ENCODE measurements around the gene NLGN1. TPM values are rescaled to one million over a fixed set of nuclear protein-coding genes. Genes with fewer than 3 reads are reported as not detected.
"Not testable (repeated sequence)": the region's sequence is repeated elsewhere in the genome, so short reads cannot be mapped to it uniquely, and the experiment has no call there.

The NLGN1 gene
- total RNA-seq, 3 donors from 2014 or later: 4.4 to 12.3 (median 6.9) TPM

DNA sequence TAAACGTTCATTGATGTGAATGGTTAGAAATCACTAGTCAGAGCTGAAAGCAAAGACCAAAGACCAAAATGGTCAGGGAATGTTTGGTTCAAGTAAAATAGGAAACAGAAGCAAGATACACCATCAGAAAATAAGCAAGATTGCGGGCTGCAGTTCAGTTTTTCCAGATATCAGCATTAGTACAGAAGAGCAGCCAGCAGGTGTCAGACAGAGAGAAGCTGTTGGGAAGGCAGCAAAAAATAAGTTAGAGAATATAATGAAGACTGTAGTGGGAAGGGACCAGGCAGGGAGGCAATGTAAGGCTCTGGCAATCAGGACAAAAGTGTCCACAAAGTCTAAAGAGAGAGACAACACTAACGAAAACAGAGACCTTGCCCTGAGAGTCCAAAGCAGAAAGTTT, 822.2 kb downstream of the NLGN1 start:
- H3K9me3 ChIP-seq: no peaks in the 10 kb centered on the region
- no peak for DNase-seq (ENCODE audit: low spot score in 2 of 2)
- H3K36me3 ChIP-seq: no peaks in the 10 kb centered on the region
- no peak overlapping the region for H3K4me3 ChIP-seq
- H3K27me3 ChIP-seq: no peaks in the 10 kb centered on the region
- TF ChIP-seq, protein P1, sequence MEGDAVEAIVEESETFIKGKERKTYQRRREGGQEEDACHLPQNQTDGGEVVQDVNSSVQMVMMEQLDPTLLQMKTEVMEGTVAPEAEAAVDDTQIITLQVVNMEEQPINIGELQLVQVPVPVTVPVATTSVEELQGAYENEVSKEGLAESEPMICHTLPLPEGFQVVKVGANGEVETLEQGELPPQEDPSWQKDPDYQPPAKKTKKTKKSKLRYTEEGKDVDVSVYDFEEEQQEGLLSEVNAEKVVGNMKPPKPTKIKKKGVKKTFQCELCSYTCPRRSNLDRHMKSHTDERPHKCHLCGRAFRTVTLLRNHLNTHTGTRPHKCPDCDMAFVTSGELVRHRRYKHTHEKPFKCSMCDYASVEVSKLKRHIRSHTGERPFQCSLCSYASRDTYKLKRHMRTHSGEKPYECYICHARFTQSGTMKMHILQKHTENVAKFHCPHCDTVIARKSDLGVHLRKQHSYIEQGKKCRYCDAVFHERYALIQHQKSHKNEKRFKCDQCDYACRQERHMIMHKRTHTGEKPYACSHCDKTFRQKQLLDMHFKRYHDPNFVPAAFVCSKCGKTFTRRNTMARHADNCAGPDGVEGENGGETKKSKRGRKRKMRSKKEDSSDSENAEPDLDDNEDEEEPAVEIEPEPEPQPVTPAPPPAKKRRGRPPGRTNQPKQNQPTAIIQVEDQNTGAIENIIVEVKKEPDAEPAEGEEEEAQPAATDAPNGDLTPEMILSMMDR (IDR thresholded peaks at IDR 0.05): no peak
- TF ChIP-seq POLR2A (IDR thresholded peaks at IDR 0.05): no peak
- no peak for TF ChIP-seq POLR2AphosphoS5 (IDR thresholded peaks at IDR 0.05)
- intact Hi-C loops (cut with DNase I; ENCODE audit: low total_unique reads): no loop called here
- H3K27ac ChIP-seq: no peak overlapping the region
- no peaks in the 10 kb centered on the region for H3K4me1 ChIP-seq

GRCh38 chr3:174220775-174221554, 823.4 kb downstream of the NLGN1 start:
- H3K4me1 ChIP-seq: no peaks in the 10 kb centered on the region
- TF ChIP-seq POLR2AphosphoS5 (IDR thresholded peaks at IDR 0.05) (no peak), POLR2A (IDR thresholded peaks at IDR 0.05) (no peak)
- TF ChIP-seq, protein P1 (IDR thresholded peaks at IDR 0.05): no peak
- H3K27me3 ChIP-seq: no peaks in the 10 kb centered on the region
- no peaks in the 10 kb centered on the region for H3K9me3 ChIP-seq
- H3K4me3 ChIP-seq: no peak overlapping the region
- no peak for DNase-seq (ENCODE audit: low spot score in 2 of 2)
- no peaks in the 10 kb centered on the region for H3K36me3 ChIP-seq
- H3K27ac ChIP-seq: no peak overlapping the region
- intact Hi-C loops (cut with DNase I; ENCODE audit: low total_unique reads): no loop called here

GRCh38 chr3:174223042-174223441, 825.5 kb downstream of the NLGN1 start:
- intact Hi-C loops (cut with DNase I; ENCODE audit: low total_unique reads): no loop called here
- Histone ChIP-seq H3K36me3 (no peaks in the 10 kb centered on the region), H3K9me3 (no peaks in the 10 kb centered on the region), H3K27ac (no peak overlapping the region), H3K4me1 (no peaks in the 10 kb centered on the region), H3K27me3 (no peaks in the 10 kb centered on the region), H3K4me3 (no peak overlapping the region)
- TF ChIP-seq, protein P1 (IDR thresholded peaks at IDR 0.05): no peak
- TF ChIP-seq POLR2A (IDR thresholded peaks at IDR 0.05) (no peak), POLR2AphosphoS5 (IDR thresholded peaks at IDR 0.05) (no peak)
- DNase-seq (ENCODE audit: low spot score in 2 of 2): no peak

GRCh38 chr3:174223626-174224025, 826.1 kb downstream of the NLGN1 start:
- no peaks in the 10 kb centered on the region for H3K4me1 ChIP-seq
- H3K4me3 ChIP-seq: no peak overlapping the region
- no peak for DNase-seq (ENCODE audit: low spot score in 2 of 2)
- TF ChIP-seq, protein P1 (IDR thresholded peaks at IDR 0.05): no peak
- TF ChIP-seq POLR2A (IDR thresholded peaks at IDR 0.05): no peak
- no peak for TF ChIP-seq POLR2AphosphoS5 (IDR thresholded peaks at IDR 0.05)
- no peaks in the 10 kb centered on the region for H3K36me3 ChIP-seq
- H3K9me3 ChIP-seq: no peaks in the 10 kb centered on the region
- no peaks in the 10 kb centered on the region for H3K27me3 ChIP-seq
- H3K27ac ChIP-seq: no peak overlapping the region
- intact Hi-C loops (cut with DNase I; ENCODE audit: low total_unique reads): no loop called here

DNA sequence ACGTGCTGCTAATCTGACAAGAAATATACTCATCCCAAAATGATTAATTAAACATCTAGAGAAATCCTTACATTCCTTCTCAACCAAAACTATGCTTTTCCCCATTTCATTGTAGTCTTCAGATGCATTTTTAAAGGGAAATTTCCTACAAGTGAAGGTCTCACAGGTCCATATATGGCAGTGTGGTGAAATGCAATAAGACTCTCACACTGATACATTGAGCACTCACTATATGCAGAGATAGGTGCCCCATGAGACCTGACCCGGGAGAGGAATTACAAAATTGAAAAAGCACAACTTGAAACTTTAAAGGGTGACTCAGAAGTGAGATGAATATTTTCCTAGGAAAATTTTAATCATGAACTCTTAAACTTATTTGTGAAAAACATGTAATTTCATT, 832.4 kb downstream of the NLGN1 start:
- no peak for DNase-seq (ENCODE audit: low spot score in 2 of 2)
- no peaks in the 10 kb centered on the region for H3K4me1 ChIP-seq
- H3K36me3 ChIP-seq: no peaks in the 10 kb centered on the region
- no peaks in the 10 kb centered on the region for H3K27me3 ChIP-seq
- no peak overlapping the region for H3K4me3 ChIP-seq
- H3K27ac ChIP-seq: no peak overlapping the region
- TF ChIP-seq POLR2AphosphoS5 (IDR thresholded peaks at IDR 0.05): no peak
- no peak for TF ChIP-seq POLR2A (IDR thresholded peaks at IDR 0.05)
- TF ChIP-seq, protein P1 (IDR thresholded peaks at IDR 0.05): no peak
- intact Hi-C loops (cut with DNase I; ENCODE audit: low total_unique reads): no loop called here
- no peaks in the 10 kb centered on the region for H3K9me3 ChIP-seq

- H3K27ac ChIP-seq; H3K9me3 ChIP-seq; H3K27me3 ChIP-seq; H3K4me3 ChIP-seq; H3K4me1 ChIP-seq; DNase-seq (ENCODE audit: low spot score in 2 of 2); intact Hi-C loops (cut with DNase I; ENCODE audit: low total_unique reads); H3K36me3 ChIP-seq: not testable (repeated sequence)
These were observed 834.6 kb downstream of the NLGN1 start for GRCh38 chr3:174232028-174232657.
